HEK293 (cell line): ENCODE results near the gene ZNF473.
"Not testable (repeated sequence)": the region's sequence is repeated elsewhere in the genome, so short reads cannot be mapped to it uniquely, and the experiment has no call there.

Experiments
- BCL11A ChIP-seq: fragments of 450-650 bp; formaldehyde crosslinking; IDR thresholded peaks from 2 replicates; pipeline ENCODE4 v1.5.1; 2016; ENCODE audit warnings: low read depth, missing biosample characterization, missing genetic modification characterization
- SP7 ChIP-seq: fragments of 450-650 bp; formaldehyde crosslinking; IDR thresholded peaks from 2 replicates; pipeline ENCODE4 v1.5.1; 2016; ENCODE audit warnings: missing biosample characterization, missing genetic modification characterization
- YY2 ChIP-seq: fragments of 450-650 bp; formaldehyde crosslinking; IDR thresholded peaks from 2 replicates; pipeline ENCODE4 v1.5.1; 2016; ENCODE audit warnings: missing biosample characterization, missing genetic modification characterization
- ZIC2 ChIP-seq: fragments of 450-650 bp; formaldehyde crosslinking; IDR thresholded peaks from 2 replicates; pipeline ENCODE4 v1.5.1; 2016; ENCODE audit warnings: missing biosample characterization, missing genetic modification characterization
- ZNF121 ChIP-seq: fragments of 450-650 bp; formaldehyde crosslinking; IDR thresholded peaks from 2 replicates; pipeline ENCODE4 v1.5.1; 2016; ENCODE audit warnings: missing biosample characterization, missing genetic modification characterization
- ZNF140 ChIP-seq: fragments of 450-650 bp; formaldehyde crosslinking; IDR thresholded peaks from 2 replicates; pipeline ENCODE4 v1.5.1; 2016; ENCODE audit warnings: missing biosample characterization, missing genetic modification characterization
- ZNF157 ChIP-seq: fragments of 450-650 bp; formaldehyde crosslinking; IDR thresholded peaks from 2 replicates; pipeline ENCODE4 v1.5.1; 2016; ENCODE audit warnings: missing biosample characterization, missing genetic modification characterization
- ZNF214 ChIP-seq: fragments of 450-650 bp; formaldehyde crosslinking; IDR thresholded peaks from 2 replicates; pipeline ENCODE4 v1.5.1; 2017; ENCODE audit warnings: missing biosample characterization, mild to moderate bottlenecking, missing genetic modification characterization, borderline replicate concordance
- ZNF433 ChIP-seq: fragments of 450-650 bp; formaldehyde crosslinking; IDR thresholded peaks from 2 replicates; pipeline ENCODE4 v1.5.1; 2016; ENCODE audit warnings: missing biosample characterization, missing genetic modification characterization, low read depth
- ZNF510 ChIP-seq: fragments of 450-650 bp; formaldehyde crosslinking; IDR thresholded peaks from 2 replicates; pipeline ENCODE4 v1.5.1; 2018; ENCODE audit warnings: mild to moderate bottlenecking, missing genetic modification characterization, missing biosample characterization; ENCODE audit not compliant: insufficient replicate concordance
- ZNF660 ChIP-seq: fragments of 450-650 bp; IDR thresholded peaks from 2 replicates; pipeline ENCODE4 v1.5.1; 2018; ENCODE audit warnings: missing biosample characterization, mild to moderate bottlenecking, missing genetic modification characterization
- ZNF677 ChIP-seq: fragments of 450-650 bp; IDR thresholded peaks from 2 replicates; pipeline ENCODE4 v1.5.0; 2018; ENCODE audit warnings: missing biosample characterization, mild to moderate bottlenecking, missing genetic modification characterization, moderate library complexity
- TF ChIP-seq, protein P1 (sequence below): fragments of 450-650 bp; formaldehyde crosslinking; IDR thresholded peaks from 2 replicates; pipeline ENCODE4 v1.5.1; 2016; ENCODE audit warnings: missing biosample characterization, missing genetic modification characterization
- TF ChIP-seq, protein P2 (sequence below): fragments of 450-650 bp; formaldehyde crosslinking; IDR thresholded peaks from 2 replicates; pipeline ENCODE4 v1.5.1; 2016; ENCODE audit warnings: missing biosample characterization, missing genetic modification characterization

DNA sequence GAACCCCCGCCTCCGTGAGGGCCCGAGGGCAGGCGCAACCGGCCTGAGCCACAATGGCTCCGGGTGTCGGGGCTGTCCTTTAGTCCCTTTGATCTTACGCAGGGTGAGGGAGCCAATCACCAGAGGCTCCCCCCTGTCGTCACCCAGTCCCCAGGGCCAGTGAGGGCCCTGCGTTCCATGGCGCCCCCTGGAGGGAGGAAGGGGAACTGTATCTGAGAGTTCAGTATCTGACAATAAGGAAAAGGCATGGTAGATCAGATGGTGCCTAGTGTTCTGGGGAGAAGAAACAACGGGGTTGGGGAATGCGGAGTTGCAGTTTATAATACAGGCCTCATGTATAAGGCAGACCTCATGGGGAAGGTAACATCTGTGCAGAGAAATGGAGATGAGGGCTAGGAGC, 72.1 kb downstream of the ZNF473 start:
- TF ChIP-seq, protein P1, sequence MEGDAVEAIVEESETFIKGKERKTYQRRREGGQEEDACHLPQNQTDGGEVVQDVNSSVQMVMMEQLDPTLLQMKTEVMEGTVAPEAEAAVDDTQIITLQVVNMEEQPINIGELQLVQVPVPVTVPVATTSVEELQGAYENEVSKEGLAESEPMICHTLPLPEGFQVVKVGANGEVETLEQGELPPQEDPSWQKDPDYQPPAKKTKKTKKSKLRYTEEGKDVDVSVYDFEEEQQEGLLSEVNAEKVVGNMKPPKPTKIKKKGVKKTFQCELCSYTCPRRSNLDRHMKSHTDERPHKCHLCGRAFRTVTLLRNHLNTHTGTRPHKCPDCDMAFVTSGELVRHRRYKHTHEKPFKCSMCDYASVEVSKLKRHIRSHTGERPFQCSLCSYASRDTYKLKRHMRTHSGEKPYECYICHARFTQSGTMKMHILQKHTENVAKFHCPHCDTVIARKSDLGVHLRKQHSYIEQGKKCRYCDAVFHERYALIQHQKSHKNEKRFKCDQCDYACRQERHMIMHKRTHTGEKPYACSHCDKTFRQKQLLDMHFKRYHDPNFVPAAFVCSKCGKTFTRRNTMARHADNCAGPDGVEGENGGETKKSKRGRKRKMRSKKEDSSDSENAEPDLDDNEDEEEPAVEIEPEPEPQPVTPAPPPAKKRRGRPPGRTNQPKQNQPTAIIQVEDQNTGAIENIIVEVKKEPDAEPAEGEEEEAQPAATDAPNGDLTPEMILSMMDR (tag by site-specific recombination), result not testable (repeated sequence)
- not testable (repeated sequence) for TF ChIP-seq ZNF140 (tag by site-specific recombination); ZNF677 (tag by site-specific recombination); ZNF510; ZNF660 (tag by site-specific recombination); ZNF433 (tag by site-specific recombination); BCL11A (tag by site-specific recombination); YY2 (tag by site-specific recombination); ZNF214 (tag by site-specific recombination); ZNF157 (tag by site-specific recombination); ZNF121 (tag by site-specific recombination); ZIC2 (tag by site-specific recombination); SP7 (tag by site-specific recombination)
- TF ChIP-seq, protein P2, sequence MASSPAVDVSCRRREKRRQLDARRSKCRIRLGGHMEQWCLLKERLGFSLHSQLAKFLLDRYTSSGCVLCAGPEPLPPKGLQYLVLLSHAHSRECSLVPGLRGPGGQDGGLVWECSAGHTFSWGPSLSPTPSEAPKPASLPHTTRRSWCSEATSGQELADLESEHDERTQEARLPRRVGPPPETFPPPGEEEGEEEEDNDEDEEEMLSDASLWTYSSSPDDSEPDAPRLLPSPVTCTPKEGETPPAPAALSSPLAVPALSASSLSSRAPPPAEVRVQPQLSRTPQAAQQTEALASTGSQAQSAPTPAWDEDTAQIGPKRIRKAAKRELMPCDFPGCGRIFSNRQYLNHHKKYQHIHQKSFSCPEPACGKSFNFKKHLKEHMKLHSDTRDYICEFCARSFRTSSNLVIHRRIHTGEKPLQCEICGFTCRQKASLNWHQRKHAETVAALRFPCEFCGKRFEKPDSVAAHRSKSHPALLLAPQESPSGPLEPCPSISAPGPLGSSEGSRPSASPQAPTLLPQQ (tag by site-specific recombination), result not testable (repeated sequence)
